NCI-H2227 treated with DMSO at 0.1 percent for 48 hours (cell line): ENCODE measurements around the gene PPP1R14B.

ENCODE experiments used
- DNase-seq: peaks from one replicate; lab custom pipeline; 2025; lab: John Stamatoyannopoulos, UW

The PPP1R14B gene

DNA sequence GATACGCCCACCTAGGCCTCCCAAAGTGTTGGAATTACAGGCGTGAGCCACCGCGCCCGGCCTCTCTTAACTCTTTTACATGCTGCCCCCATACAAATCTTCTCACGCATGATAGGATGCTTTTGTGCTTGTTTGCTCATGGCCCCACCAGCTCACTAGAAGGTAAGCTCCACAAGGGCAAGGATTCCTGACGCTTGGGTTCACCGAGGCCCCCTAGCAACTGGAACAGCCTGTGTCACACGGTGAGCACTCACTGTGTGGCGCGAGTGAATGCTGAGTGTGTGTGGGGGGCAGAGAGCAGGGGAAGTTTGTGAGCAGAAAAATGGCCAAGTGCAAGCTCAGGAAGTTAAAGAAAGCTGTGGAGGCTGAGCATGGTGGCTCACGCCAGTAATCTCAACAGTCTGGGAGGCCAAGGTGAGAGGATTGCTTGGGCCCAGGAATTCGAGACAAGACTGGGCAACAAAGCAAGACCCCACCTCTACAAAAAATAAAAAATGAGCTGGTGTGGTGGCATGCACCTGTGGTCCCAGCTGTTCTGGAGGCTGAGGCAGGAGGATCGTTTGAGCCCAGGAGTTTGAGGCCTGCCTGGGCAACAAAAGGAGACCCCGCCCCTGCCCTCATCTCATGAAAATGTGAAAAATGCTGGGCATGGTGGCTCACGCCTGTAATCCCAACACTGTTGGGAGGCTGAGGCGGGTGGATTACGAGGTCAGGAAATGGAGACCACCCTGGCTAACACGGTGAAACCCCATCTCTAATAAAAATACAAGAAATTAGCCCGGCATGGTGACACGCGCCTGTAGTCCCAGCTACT is 35.4 kb upstream of the PPP1R14B start:
- DNase-seq = no peak

DNA sequence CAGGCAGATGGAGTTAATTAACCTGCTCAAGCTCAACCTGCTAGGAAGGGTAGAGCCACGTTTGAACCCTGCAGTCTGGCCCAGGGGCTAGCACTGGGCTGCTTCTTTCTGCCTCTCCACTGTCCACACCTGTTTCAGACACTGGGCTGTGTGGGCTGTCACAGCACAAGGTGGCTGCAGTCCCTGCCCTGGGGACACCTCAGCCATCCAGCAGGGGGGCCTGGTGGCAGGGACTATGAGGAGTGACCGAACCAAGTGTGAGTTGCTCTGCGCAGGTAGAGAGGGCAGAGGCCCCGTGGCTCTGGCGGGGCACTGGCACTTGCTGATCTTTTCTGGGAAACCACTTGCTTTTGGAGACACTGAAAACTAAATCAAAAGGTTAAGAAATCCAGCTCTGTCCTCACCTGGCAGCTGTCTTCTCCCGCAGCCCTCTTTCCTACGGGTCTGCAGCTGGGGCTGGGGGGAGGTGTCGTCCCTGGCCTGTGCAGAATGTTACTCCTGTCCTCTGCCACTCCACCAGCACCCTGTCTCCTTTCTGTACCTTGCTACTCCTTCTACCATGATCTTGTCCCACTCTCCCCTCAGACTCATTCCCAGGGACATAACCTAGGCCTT is 31.9 kb upstream of the PPP1R14B start:
- no peak for DNase-seq

- no peak for DNase-seq
Observed at GRCh38 chr11:64276653-64277431, 30.1 kb upstream of the PPP1R14B start.

GRCh38 chr11:64275841-64276240 is 29.1 kb upstream of the PPP1R14B start:
- no peak for DNase-seq

DNA sequence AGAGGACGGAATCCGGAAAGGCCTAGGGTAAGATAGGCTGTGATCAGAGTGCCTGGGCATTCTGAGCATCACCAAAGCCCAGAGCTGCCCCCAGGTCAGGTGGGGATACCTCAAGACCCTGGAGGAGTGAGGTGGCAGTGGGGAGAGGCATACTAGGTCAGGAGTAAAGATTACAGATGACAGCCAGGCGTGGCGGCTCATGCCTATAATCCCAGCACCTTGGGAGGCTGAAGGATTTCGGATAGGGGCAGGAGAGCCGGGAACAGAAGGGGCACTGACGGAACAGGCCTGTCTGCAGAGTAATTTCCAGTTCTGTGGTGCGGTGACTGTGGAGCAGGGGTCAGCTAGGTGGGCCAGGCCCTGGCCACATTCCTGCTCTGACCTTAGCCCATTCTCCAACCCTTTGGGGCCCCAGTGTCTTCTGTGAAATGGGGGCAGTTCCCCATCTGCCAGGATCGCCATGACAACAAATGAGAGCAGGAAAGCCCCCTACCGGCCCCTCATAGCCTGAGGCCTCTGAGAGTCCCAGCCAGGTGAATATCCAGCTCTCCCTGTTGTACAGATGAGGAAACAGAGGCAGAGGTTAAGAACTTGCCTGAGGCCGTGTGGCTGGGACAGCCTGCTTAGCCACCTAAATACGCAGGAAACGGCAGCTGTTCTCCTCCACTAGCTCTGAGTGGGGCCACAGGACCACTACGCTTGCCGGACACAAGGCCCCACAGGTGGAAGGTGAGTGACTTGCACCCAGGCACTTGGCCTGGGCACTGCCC is 28.5 kb upstream of the PPP1R14B start:
- no peak for DNase-seq

DNA sequence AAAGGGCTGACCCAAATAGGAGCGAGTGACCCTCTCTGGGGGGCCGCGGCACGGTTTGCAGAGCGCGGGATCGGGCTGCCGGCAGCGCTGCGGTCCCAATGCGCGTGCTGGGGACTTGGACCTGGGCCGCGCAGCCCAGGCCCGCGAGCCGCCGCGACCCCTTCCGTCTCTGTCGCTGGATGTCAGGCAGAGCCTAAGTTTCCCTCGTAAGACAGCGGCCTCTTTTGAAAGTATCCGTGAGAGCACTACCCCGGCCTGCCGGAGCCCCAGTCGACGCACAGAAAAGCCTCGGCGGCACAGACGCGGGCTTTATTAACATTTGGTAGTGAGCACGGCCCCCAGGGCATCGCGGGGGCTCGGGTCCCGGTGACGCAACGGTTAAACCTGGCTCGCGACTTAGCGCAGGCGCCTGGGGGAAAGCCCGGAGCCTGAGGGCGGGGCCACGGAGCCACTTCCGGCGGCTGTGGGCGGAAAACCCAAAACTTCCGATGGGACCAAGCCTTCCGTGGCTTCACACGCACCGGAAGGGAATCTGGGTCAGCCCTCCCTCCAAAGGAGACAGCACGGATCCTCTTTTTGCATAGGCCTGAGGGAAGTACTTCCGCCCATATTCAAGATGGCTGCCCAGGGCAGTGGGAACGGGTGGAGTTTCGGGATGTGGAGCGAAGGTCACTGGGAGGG is 22.9 kb upstream of the PPP1R14B start:
- peak; percentile 98 for DNase-seq

DNA sequence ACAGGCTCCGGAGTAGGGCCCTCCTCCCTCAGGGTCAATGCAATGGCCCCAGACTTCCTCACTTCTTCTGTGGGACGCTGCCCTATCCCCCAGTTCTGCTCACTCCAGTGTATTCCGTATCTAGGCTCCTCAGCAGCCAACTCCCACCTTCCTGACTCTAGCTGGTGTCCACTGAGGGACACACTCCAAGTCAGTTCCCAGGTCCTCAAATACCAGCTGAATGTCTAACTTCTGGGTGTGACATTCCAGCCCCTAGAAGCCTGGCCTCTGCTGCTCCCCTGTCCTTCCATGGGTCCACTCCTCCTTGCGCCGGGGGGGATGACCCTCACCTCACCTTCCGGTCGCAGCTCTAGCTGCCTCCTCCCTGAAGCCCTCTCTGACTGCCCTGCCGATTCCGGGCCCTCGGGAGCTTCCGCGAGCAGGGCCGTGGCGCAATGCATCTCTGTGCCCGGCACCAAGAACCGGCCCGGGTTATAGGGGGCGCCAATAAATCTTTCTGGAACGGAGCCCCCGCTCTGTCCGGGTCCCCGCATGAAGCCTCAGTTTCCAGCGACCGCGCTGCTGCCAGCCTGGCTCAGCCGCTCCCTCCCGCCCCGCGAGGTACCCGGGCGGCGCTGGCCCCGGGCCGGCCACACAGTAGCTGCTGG is 22.3 kb upstream of the PPP1R14B start:
- no peak for DNase-seq

DNA sequence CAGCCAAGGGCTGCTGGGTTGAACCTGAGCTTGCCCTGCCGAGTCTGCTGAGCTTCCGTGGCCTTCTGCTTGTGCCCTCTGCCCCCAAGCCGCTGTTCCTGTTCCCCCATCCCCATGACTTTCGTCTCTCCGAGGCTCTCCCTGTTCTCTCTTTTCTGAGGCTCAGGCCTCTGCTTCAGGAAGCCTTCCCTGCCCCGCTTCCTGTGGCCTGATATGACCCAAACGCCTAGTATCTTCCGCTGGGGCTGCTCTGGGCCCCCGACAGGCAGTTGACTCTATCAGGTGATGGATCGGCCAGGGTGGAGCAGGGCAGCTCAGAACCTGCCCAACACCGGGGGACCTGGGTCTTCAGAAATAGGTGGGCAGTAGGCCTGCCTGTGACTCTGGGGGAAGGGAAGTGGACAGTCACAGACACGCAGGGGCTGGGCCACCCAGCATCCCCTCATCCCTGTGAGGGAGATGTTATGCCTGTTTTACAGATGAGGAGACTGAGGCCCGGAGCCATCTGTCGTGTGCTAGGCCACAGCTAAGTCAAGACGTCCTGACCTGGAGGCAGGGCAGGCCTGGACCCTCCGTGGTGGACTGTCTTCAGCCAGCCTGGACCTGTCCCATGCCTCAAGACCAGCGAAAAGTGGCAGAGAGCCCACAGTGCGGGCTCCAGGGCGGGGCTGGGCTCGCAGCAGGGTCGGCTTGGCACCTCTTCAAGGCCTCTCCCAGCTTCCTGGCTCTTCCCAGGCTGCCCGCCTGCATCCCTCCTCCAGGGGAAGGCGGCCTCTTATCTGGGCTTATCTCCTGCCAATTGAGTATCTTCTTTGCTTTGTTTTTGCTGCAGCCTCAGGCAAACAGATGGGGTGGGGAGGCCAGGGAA is 21.5 kb upstream of the PPP1R14B start:
- no peak for DNase-seq

- no peak for DNase-seq
Observed at GRCh38 chr11:64267207-64267945, 20.6 kb upstream of the PPP1R14B start.

GRCh38 chr11:64266339-64266738 is 19.6 kb upstream of the PPP1R14B start:
- no peak for DNase-seq

DNA sequence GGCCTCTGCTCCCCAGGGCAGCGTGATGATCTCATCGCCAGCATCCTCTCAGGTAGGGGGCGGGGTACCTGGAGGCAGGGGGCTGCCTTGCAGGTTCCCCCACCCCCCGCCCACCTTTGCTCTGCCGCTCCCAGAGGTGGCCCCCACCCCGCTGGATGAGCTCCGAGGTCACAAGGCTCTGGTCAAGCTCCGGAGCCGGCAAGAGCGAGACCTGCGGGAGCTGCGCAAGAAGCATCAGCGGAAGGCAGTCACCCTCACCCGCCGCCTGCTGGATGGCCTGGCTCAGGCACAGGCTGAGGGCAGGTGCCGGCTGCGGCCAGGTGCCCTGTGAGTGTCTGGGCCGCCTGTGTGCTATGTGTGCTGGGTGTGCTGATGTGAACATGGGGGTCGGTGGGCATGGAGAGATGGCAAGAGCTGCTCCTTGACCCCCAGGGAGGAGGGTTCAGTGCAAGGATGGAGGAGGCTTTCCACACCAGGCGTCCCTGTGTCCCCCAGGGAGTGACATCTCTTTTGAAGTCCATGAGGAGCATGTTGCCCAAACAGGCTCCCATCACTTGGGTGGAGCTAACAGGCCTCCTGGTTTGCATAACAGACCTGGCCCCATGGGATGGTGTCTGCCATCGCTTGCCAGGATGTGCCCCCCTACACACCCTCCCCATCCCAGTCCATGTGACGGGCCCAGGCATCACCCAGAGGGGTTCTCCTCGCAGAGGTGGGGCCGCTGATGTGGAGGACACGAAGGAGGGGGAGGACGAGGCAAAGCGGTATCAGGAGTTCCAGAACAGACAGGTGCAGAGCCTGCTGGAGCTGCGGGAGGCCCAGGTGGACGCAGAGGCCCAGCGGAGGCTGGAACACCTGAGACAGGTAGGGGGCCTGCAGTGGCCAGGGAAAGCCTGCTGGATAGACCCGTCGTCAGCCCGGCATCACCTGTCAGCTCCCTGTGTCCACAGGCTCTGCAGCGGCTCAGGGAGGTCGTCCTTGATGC is 18.7 kb upstream of the PPP1R14B start:
- no peak for DNase-seq

DNA sequence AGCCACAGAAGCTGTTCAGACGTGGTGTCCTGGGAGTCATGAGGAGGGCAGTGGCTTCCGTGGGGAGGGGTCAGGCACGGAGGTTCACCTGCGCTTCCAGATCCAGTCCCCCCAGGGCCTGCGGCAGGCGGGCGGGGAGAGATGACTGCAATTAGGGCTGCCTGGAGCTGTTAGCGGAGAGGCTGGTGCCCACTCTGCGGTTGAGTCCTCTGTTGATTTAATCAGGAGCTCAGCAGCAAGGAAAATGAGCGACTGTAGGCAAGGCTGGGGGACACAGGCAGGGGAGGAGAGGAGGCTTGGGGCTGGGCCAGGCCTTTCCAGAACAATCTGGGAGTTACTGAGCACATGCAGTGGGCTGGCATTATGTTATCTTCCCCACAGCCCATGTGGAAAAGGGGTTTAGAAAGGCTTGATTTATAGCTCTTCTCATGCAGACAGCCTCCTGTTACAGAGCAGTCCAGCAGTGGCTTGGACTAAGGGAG is 17.7 kb upstream of the PPP1R14B start:
- peak; percentile 28 for DNase-seq

DNA sequence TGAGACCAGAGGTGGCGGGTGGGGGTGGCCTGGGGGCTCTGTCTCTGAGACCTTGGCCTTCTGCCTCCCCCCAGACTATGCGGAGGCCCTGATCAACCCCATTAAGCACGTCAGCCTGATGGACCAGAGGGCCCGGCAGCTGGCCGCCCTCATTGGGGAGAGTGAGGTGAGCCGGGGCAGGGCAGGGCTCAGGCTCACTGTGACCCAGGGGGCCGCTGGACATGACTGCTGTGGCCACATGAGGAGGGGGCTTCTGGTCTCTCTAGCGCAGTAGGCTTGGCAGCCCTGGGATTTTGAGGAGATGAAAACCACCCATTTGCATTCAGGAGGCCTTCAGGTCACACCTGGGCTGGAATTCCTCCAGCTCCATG is 17.2 kb upstream of the PPP1R14B start:
- no peak for DNase-seq

GRCh38 chr11:64263021-64263946 is 16.5 kb upstream of the PPP1R14B start:
- DNase-seq = no peak

GRCh38 chr11:64262271-64263002 is 15.7 kb upstream of the PPP1R14B start:
- DNase-seq = no peak

GRCh38 chr11:64261556-64262080 is 14.9 kb upstream of the PPP1R14B start:
- DNase-seq = no peak
